Renal cortex interstitium (tissue), 11 donors: ENCODE data around the gene SRGAP3. TPM values are rescaled to one million over a fixed set of nuclear protein-coding genes. Genes with fewer than 3 reads are reported as not detected.
A peak's percentile ranks its signal among the peaks of the same experiment; 100 is the strongest.

ENCODE experiments used
- DNase-seq, 11 donors: peaks; one replicate each; pipeline ENCODE4 v3.0.0-alpha.2; 2013; ENCODE audit warnings: low read depth in 9 of 11, low spot score in 4 of 11; ENCODE audit errors: extremely low read depth in 1 of 11
- polyA plus RNA-seq, 3 donors: library from polyadenylated mRNA; unstranded; fragments of 120-200 nt; gene quantifications; one replicate each; pipeline ENCODE4 v1.2.1, GENCODE V29; 2013; ENCODE audit not compliant: insufficient read length in 3 of 3

SRGAP3 gene
- polyA plus RNA-seq, 3 donors, result 15.0 to 28.4 (median 16.2) TPM

- DNase-seq, result no peak
Observed at GRCh38 chr3:9161811-9162210, 87.6 kb downstream of the SRGAP3 start.

DNA sequence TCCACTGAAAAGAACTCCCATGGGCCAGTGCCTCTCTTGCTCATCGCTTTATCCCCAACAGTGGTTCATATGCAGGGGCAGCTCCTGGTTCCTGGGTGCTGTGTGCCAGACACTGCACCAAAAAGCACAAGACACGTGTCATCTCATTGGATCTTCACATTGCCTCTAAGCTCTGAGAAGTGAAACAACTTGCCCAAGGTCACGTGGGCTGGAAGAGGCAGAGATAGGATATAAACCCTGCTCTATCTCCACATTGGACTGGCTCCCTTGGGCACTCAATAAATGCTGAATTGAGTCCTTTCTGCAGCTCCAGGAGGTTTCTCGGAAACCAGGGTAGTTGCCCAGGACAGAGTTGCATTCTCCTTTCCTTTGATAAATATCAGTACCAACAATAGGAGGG is 88.1 kb downstream of the SRGAP3 start:
- DNase-seq, result no peak

DNA sequence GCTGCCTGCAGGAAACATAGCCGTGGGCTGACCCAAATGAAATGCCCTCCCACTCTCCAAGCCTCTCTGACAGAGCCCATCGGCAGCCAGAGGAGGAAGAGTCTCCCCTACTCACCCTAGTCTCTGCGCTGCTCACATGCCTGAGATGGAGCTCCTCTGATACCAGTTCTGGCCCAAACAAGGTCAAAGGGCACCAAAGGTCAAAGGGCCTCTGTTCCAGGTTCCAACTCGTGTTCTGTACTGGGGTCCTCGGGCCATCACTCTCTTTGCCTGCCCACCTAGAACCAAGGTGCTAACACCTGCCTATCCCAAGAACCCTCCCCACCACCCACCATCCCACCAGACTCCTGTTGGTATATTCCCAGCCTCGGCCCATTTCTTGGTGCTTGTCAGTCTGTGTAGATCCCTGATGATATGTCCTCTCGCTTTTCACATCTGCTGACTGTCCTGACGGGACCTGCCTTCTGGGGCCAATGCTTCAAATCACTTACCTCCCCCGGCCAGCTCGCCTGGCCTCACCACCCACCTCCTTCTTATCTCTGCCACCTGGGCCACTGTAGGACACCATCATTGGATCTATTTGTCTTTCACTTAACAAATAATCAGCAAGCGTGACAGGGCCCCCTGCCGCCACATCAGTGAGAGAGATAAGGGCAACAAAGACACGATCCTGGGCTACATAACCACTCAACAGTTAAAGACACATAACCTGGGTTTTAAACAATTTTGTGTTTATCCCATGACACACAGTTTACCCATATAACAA is 90.4 kb downstream of the SRGAP3 start:
- DNase-seq, result no peak

- no peak for DNase-seq
Observed at GRCh38 chr3:9157651-9158362, 91.6 kb downstream of the SRGAP3 start.

DNA sequence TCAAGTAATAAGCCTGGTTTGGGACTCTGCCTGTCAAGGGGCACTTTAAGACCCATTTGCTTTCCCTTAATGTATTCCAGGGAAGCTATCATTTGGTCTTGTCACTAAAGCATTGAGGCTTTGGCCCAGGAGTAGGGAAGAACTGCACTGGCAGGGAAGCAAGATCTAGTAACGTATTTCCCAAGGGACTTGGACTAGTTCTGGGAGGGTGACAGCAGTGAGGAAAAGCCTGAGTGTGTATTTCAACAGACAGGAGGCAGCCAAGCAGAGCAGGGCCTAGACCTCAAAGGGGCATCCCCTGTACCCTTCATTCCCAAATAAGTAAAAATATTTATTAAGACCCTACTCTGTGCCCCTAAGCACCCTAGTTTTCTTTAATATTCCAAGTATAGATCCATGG is 92.8 kb downstream of the SRGAP3 start:
- DNase-seq, result no peak

- no peak for DNase-seq
Observed at GRCh38 chr3:9155028-9155427, 94.4 kb downstream of the SRGAP3 start.

DNA sequence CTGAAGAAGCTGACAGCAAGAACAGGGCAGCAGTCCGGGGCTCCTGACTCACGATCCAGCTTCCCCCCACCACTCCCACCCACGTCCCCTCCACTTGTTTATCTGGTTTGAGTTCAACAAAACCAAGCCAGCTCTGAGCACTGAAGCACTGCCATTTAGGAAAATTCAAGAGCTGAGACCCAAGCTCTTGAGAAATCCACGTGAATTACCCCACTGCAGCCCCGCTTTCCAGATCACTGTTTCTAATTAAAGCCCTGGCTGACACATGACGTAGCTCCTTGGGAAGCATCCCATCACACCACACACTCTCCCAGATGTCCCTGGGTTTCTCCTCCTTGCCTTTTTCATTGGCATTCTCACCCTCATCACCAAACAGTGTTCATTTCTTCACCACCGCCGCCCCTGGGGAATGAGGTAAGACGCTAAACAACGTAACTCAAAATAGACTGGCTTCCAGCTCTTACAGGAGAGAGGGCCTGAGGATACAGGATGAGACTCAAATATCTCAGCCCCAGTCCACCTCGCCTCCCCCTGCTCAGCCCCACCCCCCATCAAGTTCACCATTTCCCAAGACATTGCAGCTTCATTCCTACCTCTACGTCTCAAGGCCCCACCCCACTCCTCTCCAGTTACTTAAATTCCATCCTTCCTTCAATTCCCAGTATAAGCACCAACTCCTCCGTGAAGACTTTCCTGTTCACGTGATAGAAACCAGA is 95.4 kb downstream of the SRGAP3 start:
- DNase-seq, result no peak

- DNase-seq, result no peak
Observed at GRCh38 chr3:9151240-9151639, 98.2 kb downstream of the SRGAP3 start.

DNA sequence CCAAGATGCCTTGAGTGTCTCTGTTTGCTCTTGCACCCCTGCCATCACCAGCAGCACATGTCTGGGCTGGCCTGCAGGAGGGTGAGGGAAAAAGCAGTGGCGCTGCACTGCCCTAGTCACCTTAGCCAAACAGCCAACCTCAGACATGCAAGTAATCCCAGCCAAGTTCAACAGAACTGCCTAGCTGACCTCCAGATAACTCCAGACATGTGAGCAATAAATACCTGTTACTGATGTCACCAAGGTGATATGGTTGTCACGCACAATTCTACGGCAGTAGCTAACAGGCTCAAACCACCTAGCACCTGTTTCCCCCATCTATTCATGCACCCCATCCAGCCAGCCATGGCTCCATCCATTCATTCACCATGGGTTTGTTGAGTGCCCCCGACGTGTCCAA is 99.9 kb downstream of the SRGAP3 start:
- DNase-seq, result no peak

- DNase-seq, result no peak
Observed at GRCh38 chr3:9147896-9148266, 101.6 kb downstream of the SRGAP3 start.

- peak in 1 of 11 donors; percentile 67 for DNase-seq
Observed at GRCh38 chr3:9147215-9147895, 102.1 kb downstream of the SRGAP3 start.

DNA sequence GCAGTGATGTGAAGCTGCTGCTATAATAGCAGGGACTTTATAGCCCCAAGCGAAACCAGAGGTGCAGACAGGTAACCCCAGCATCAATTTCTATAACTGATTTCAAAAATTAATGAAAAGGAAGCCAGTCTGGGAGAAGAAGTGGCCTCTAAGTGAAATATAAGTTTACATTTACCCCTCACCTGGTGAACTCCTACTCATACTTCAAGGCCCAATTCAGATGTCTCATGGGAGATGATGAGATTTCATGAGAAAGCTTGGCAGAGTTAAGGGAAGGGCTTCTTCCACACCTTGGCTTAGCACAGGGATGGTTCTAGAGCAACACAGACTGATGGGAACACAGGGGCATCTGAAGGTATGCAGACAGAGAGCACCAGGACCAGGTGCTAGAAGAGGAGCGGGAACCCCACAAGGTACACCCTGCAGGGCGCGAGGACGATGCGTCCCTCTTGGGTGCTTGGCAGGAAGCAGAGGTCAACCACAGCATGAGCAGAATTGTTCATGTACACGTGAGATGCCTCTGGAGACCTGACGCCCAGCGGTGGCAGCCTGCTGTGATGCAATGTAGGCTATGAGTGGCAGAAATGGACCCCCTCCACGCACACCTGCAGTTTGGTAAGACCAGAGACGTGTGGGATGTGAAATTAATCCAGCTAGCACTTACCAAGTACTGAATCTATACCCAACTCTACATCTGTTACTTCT is 102.9 kb downstream of the SRGAP3 start:
- no peak for DNase-seq

DNA sequence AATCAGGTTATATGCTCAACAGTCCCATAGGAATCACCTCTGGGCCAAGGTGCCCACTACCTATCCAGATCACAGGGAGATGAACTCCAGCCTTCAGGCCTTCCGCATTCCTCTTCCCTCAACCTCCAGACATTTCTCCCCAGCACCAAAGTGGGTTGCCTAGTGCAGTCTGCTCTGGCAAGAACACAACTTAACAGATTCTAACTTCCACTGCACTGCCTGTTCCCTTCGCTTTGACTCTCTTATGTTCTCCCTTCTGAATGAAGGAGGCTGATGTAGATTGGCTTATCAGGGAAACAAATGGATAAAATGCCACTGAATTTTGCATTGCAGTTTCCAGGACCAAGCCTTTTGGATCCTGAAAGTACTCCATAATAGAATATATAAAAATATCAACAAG is 106.3 kb downstream of the SRGAP3 start:
- DNase-seq, result no peak

DNA sequence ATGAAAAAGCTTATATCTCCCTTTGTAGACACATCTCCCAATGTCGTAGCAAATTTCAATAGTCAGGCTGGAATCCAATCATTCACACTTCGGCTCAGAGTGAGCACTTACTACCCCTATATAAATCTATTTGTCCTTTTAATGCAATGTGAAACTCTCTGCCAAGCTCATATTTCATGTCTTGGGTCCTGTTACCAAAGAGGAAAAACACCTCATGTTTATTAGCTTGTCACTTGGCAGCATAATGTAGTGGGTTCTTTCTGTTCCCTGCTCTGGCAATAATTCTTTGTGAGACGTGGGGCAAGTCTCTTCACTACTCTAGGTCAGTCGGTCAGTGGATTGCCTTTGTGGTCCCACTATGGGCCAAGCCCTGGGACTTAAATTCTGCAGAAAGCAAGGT is 107.1 kb downstream of the SRGAP3 start:
- peak in 2 of 11 donors; percentile 81 to 84 for DNase-seq

- DNase-seq, result no peak
Observed at GRCh38 chr3:9141928-9142289, 107.5 kb downstream of the SRGAP3 start.

DNA sequence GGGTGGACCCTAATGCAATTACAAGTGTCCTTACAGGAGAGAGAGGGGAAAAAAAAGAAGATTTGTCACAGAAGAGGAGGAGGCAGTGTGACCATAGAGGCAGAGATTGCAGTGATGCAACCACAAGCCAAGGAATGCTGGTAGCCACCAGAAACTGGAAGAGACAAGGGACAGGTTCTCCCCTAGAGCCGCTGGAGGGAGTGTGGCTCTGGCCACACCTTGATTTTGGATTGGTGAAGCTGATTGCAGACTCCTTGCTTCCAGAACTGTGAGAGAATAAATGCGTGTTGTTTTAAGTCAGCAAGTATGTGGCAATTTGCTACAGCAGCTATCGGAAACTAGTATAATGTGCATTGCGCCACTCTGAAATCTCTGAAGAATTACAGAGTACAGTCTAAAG is 110.1 kb downstream of the SRGAP3 start:
- DNase-seq, result no peak

- DNase-seq, result no peak
Observed at GRCh38 chr3:9137676-9138075, 111.8 kb downstream of the SRGAP3 start.

- no peak for DNase-seq
Observed at GRCh38 chr3:9136746-9137465, 112.5 kb downstream of the SRGAP3 start.
